ENCODE data around the gene IL32.
"Not testable (repeated sequence)": the region's sequence is repeated elsewhere in the genome, so short reads cannot be mapped to it uniquely, and the experiment has no call there.

IL32 gene

DNA sequence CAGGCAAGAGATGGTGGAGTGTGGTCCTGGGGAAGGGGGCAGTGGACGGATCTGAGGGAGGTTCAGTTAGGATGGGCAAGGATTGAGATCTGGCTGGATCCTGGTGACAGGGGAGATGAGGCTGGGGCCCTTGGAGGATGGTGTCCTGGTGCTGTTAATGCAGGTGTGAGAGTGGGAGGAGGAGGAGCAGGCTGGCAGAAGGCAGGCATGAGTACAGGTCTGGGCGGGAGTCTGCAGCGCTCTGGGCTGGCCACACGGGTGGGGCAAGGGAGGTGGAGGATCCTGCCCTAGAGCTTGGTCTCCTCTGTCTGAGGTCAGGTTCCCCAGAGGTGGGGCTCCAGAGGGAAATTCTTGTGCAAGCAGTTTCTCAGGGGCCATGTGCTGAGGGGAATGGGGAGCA is 6.7 kb downstream of the IL32 start:
- not testable (repeated sequence) for ATAC-seq

GRCh38 chr16:3072576-3073263 is 7.3 kb downstream of the IL32 start:
- peak; percentile 28 to 33 for ATAC-seq

DNA sequence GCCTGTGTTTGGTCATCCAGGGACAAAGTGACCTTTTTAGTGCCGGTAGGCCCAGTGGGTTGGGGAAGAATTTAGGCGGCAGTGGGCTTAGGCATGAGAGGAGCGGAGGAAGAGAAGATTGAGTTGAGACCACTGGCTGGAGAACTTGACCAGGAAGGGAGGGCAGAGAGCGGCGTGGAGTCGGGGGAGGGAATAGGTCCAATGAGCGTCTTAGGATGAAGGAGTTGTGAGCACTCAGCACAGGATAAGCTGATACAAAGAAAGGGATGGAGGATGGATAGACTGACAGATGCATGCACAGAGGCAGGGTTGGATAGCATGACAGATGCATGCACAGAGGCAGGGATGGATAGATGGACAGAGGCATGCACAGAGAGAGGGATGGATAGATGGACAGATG is 8.0 kb downstream of the IL32 start:
- no peak for ATAC-seq

DNA sequence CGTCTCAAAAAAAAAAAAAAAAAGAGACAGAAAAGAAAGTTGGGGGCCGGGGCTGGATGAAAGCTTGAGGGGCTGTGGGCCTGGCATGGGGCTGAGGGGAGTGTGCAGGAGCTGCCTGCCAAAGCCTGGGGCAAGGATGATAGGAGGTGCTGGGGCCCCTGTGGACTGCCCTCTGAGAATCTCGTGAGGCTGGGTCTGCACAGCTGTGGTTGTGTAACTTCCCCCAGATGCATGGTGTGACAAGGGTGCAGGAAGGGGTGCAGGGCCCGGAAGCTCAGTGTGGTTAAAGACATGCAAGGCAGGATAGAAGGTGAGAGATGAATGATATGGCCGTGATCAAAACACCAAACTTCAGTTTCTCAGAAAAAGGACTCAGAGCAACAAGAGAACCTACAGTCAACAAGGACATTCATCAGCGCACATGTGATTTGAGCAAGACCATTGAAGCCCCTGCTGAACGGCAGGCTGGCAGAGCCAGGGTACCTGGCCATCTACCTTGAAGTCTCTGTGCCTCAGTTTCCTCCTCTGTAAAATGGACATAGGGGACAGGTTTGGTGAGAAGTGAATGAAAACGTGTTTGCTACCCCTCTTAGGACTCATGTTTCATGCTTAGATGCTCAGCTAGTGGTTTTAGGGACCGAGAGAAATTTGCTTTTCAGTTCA is 9.6 kb downstream of the IL32 start:
- peak; percentile 87 to 88 for ATAC-seq

- ATAC-seq: peak; percentile 5
Measured at GRCh38 chr16:3075523-3075915, 10.1 kb downstream of the IL32 start.

DNA sequence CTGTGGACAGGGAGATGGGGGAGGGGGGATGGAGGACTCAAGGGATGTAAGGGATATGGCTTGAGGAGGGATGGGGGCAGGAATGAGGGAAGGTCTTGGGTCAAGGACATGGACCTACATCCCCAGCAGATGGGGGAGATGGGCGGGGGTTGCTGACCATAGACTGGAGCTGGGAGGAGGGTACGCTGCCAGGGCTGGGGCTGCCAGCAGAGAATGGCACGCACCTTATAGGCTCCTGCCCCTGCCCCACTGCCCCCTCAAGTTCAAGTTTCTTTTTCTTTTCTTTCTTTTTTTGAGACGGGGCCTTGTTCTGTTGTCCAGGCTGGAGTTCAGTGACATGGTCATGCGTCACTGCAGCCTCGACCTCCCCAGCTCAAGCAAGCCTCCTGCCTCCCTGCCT is 10.5 kb downstream of the IL32 start:
- not testable (repeated sequence) for ATAC-seq

DNA sequence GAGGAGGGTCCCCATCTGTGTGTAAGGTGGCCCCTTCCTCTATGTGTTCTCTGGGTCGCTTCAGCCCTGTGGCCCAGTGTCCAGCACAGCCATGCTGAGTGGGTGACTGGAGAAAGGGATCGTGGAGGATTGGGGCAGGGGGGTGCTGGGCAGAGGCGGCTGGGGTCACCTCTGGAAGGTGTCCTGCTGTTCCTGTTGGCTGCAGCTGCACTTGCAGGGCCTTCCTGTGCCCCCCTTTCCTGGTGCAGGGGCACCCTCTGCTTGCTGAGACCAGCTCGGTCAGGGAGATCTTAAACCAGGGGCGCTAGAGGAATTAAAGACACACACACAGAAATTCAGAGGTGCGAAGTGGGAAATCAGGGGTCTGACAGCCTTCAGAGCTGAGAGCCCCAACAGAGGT is 11.1 kb downstream of the IL32 start:
- no peak for ATAC-seq

GRCh38 chr16:3080024-3080423 is 14.6 kb downstream of the IL32 start:
- ATAC-seq: no peak

DNA sequence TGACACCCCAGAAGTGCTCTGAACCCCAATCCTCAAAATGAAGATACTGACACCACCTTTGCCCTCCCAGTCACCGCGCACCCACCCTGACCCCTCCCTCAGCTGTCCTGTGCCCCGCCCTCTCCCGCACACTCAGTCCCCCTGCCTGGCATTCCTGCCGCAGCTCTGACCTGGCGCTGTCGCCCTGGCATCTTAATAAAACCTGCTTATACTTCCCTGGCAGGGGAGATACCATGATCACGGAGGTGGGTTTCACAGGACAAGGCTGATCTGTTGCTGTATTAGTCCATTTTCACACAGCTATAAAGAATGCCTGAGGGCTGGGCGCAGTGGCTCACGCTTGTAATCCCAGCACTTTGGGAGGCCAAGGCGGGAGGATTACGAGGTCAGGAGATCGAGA is 16.5 kb downstream of the IL32 start:
- not testable (repeated sequence) for ATAC-seq

DNA sequence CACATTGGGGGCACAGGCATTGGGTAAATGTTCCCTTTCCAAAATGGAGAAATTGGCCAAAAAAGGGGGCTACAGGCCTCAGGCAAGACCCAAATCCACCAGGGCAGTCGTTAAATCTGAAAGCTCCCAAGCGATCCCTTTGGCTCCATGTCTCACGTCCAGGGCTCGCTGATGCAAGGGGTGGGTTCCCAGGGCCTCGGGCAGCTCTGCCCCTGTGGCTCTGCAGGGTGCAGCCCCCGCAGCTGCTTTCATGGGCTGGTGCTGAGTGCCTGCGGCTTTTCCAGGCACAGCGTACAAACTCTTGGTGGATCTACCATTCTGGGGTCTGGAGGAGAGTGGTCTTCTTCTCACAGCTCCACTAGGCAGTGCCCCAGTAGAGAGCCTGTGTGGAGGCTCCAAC is 18.0 kb downstream of the IL32 start:
- not testable (repeated sequence) for ATAC-seq

DNA sequence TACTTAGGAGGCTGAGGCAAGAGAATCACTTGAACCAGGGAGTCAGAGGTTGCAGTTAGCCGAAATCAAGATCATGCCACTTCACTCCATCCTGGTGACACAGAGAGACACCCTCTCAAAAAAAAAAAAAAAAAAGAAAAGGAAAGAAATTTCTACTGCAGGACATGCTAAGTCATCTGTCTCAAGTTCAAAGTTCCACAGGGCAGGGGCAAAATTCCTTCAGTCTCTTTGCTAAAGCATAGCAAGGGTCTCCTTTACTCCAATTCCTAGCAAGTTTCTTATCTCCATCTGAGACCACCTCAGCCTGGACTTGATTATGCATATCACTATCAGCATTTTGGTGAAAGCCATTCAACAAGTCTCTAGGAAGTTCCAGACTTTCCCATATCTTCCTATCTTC is 19.1 kb downstream of the IL32 start:
- no peak for ATAC-seq

- no peak for ATAC-seq
Measured at GRCh38 chr16:3084969-3085670, 19.7 kb downstream of the IL32 start.

GRCh38 chr16:3085868-3086595 is 20.6 kb downstream of the IL32 start:
- no peak for ATAC-seq

DNA sequence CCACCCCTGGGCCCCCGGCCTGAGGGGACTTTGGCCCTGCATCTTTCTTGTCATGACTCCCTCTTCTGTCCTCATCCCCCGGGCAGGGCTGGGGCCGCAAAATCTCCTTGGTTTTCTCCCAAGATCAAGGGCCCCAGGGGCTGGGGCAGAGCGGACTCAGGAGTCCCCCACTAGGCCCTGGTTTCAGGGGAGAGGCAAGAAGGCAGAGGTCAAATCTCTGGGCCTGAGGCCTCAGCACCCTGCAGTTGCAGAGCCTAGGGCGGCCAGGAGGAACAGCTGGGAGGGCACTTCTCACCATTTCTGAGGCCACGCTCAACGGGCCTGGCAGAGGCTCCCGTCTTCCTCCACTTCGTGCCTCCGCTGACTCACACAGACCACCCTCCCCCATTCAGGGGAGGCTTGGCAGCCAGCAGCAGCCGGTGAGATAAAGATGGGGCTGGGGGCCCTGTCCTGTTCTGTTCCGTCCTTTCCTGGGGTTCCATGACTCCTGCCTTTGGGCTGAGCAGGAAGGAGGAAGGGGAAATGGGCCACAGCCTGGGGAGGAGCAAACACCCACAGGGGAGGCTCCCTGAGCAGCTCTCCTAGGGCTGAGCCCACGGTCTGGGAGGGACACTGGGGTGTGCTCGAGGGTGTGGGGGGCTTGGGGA is 21.3 kb downstream of the IL32 start:
- peak; percentile 83 to 88 for ATAC-seq

DNA sequence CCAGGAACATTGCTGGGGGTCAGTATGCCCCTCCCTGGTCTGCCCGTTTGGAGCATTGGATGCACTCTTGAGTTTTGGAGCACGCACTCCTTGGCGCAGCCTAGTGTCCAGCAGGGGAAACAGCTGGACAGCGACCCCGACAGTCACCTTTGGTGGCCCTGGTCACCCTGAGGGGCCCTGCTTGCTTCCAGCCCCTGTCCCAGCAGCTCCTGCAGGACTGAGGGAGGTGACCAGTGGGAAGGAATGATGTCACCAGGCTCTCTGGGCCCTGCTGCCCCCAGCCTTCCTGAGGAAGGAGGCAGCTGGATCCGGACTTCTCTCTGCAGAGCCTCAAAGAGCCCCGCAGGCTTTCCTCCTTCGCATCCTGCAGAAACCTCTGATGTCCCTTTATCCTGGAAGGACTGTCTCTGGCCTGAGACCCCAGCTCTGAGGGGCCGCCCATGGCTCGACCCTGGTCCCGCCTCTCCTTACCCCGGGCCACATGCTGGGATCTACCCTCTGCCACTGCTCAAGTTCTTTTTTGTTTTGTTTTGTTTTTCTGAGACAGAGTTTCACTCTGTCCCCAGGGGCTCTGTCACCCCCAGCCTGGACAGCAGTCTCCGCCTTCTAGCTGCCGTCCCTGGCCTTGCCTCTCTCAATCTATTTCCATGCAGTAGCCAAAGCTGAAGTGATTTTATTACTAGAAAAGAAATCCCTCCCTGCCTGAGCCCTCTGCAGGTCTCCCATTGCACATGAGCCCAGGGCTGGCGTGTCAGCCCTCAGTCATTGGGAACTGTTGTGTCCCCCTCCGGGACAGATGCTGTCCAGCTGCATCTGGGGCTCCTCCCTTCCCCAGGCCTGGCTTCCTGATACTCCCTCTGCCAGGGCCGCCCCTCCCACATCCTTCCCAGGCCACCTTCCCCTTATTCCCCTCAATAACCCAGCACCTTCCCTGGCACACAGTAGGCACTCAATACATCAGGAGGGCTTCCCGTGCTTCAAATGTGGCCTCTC is 22.1 kb downstream of the IL32 start:
- ATAC-seq: no peak

- ATAC-seq: no peak
Measured at GRCh38 chr16:3088450-3088849, 23.0 kb downstream of the IL32 start.

DNA sequence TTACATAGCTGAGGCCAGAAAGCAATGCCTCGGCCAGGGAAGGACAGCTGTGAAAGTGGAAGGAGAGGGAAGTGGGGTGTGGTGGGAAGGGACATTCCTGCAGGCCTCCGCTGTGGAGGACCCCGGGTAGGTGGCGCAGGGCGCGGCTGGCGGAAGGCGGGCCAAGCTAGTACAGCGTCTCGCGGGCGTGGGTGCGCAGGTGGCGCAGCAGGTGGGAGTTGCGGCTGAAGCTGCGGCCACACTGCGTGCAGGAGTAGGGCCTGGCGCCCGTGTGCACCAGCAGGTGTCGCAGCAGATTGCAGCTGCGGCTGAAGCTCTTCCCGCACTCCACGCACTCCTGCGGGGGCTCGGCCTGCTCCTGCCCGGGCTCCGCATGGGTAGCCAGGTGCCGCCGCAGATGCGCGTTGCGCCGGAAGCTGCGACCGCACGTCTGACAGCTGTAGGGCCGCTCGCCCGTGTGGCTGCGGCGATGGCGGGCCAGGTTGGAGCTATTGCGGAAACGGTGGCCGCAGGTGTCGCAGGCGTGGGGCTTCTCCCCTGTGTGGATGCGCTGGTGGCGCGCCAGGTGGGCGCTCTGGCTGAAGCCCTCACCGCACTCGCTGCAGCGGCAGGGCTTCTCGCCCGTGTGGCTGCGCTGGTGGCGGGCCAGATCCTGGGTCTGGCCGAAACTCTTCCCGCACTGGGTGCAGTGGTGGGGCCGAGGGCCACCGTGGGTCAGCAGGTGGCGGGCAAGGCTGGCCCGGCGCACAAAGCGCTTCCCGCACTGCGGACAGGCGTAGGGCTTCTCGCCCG is 23.7 kb downstream of the IL32 start:
- no peak for ATAC-seq

- no peak for ATAC-seq
Measured at GRCh38 chr16:3089717-3090592, 24.5 kb downstream of the IL32 start.

DNA sequence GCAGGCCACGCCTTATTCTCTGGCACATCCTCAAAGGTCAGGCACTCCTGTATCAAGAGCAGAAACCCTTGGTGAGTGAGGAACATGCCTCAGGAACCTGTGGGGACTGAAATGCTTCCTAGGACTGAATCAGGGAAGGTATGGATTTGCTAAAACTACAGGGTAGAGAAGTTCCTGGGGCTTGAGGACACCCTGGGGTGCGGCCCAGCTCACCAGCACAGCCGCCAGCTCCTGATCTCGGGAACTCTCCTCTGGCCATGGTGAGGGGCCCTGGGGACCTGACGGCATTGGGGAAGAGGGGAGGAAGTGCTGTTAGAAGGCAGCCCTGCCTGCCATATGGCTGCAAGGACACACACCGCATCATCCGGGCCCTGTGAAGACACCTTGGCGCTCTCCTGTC is 26.1 kb downstream of the IL32 start:
- no peak for ATAC-seq

DNA sequence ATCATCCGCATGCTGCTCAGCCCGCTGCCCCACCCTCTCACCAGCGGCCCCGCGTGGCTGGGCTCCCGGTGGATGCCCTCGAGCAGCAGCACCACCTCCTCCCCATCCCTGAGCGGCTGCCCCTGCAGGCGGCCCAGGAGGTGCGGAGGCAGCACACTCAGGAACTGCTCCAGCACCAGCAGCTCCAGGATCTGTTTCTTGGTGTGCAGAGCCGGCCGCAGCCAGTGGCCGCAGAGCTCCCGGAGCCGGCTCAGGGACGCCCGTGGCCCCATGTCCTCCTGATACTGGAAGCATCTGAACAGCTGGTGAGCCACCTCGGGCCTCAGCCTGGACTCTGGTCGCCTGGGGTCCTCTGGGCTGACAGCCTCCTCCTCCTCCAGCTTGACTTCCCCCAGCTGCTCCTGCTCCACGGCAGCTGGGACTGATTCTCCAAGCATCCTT is 27.1 kb downstream of the IL32 start:
- ATAC-seq: no peak

Measured in activated CD4-positive, CD25-positive, alpha-beta regulatory T cell treated with anti-CD3 and anti-CD28 coated beads, Interleukin-2, amount 50 U/mL, for 24 hours (primary cell).